H9 (cell line): ENCODE data around the gene DENND5A. TPM values are rescaled to one million over a fixed set of nuclear protein-coding genes. Genes with fewer than 3 reads are reported as not detected.

Source experiments
- DNase-seq: peaks from one replicate; pipeline ENCODE4 v3.0.0-alpha.2; 2017
- H2AFZ ChIP-seq: one replicate; pipeline ENCODE4 v1.6.1; 2013; ENCODE audit warnings: mild to moderate bottlenecking, low read length, control low read depth, moderate library complexity
- H2AK5ac ChIP-seq: 2 replicates; pipeline ENCODE4 v1.6.1; 2013; ENCODE audit warnings: low read length, control low read depth, mixed read lengths; ENCODE audit not compliant: insufficient read length
- H2BK120ac ChIP-seq: one replicate; pipeline ENCODE4 v1.6.1; 2013; ENCODE audit warnings: low read depth, mild to moderate bottlenecking, low read length, control low read depth, inconsistent platforms; ENCODE audit not compliant: poor library complexity, severe bottlenecking
- H2BK12ac ChIP-seq: 2 replicates; pipeline ENCODE4 v1.6.1; 2013; ENCODE audit warnings: low read length, control low read depth, mixed read lengths, low read depth; ENCODE audit not compliant: insufficient read length
- H2BK15ac ChIP-seq: 2 replicates; pipeline ENCODE4 v1.6.1; 2013; ENCODE audit warnings: low read depth, low read length, control low read depth
- H2BK20ac ChIP-seq: one replicate; pipeline ENCODE4 v1.6.1; 2013; ENCODE audit warnings: low read depth, mild to moderate bottlenecking, low read length, control low read depth, inconsistent platforms; ENCODE audit not compliant: poor library complexity, severe bottlenecking
- H2BK5ac ChIP-seq: 2 replicates; pipeline ENCODE4 v1.6.1; 2013; ENCODE audit warnings: low read length, control low read depth, mixed read lengths; ENCODE audit not compliant: insufficient read length
- H3K14ac ChIP-seq: 2 replicates; pipeline ENCODE4 v1.6.1; 2013; ENCODE audit warnings: low read length, control low read depth; ENCODE audit not compliant: insufficient read depth
- H3K18ac ChIP-seq: 2 replicates; pipeline ENCODE4 v1.6.1; 2013; ENCODE audit warnings: low read depth, mild to moderate bottlenecking, mixed read lengths, low read length, control low read depth; ENCODE audit not compliant: insufficient read length
- H3K23ac ChIP-seq: 2 replicates; pipeline ENCODE4 v1.6.1; 2013; ENCODE audit warnings: low read length, control low read depth, mixed read lengths, low read depth; ENCODE audit not compliant: insufficient read length
- H3K23me2 ChIP-seq: 2 replicates; pipeline ENCODE4 v1.6.1; 2013; ENCODE audit warnings: low read depth, mild to moderate bottlenecking, mixed read lengths, low read length, control low read depth; ENCODE audit not compliant: insufficient read length, poor library complexity, severe bottlenecking
- H3K27ac ChIP-seq: 2 replicates; pipeline ENCODE4 v1.5.1; 2013; ENCODE audit warnings: low read length, control low read depth, mixed read lengths, low read depth; ENCODE audit not compliant: insufficient read length
- H3K27me3 ChIP-seq: 2 replicates; pipeline ENCODE4 v1.6.1; 2013; ENCODE audit warnings: low read length, control low read depth, inconsistent platforms; ENCODE audit not compliant: insufficient read depth
- H3K4ac ChIP-seq: 2 replicates; pipeline ENCODE4 v1.6.1; 2013; ENCODE audit warnings: low read depth, mild to moderate bottlenecking, control low read depth, inconsistent platforms, low read length, moderate library complexity
- H3K4me1 ChIP-seq: 2 replicates; pipeline ENCODE4 v1.6.1; 2013; ENCODE audit warnings: low read length, control low read depth, inconsistent platforms; ENCODE audit not compliant: insufficient read depth
- H3K4me2 ChIP-seq: 2 replicates; pipeline ENCODE4 v1.6.1; 2013; ENCODE audit warnings: low read length, control low read depth, mixed read lengths; ENCODE audit not compliant: insufficient read length, insufficient read depth
- H3K56ac ChIP-seq: 2 replicates; pipeline ENCODE4 v1.6.1; 2013; ENCODE audit warnings: low read depth, mild to moderate bottlenecking, mixed read lengths, low read length, control low read depth; ENCODE audit not compliant: insufficient read length
- H3K79me1 ChIP-seq: 2 replicates; pipeline ENCODE4 v1.6.1; 2013; ENCODE audit warnings: low read depth, mild to moderate bottlenecking, moderate library complexity, low read length, control low read depth, inconsistent platforms; ENCODE audit not compliant: insufficient read depth, poor library complexity, severe bottlenecking
- H3K79me2 ChIP-seq: 2 replicates; pipeline ENCODE4 v1.6.1; 2013; ENCODE audit warnings: low read length, control low read depth, inconsistent platforms; ENCODE audit not compliant: insufficient read depth
- H3K9ac ChIP-seq: 2 replicates; pipeline ENCODE4 v1.6.1; 2013; ENCODE audit warnings: low read length, control low read depth, mixed read lengths; ENCODE audit not compliant: insufficient read length; ENCODE audit errors: extremely low read depth
- H3K9me3 ChIP-seq: one replicate; pipeline ENCODE4 v1.6.1; 2013; ENCODE audit warnings: low read depth, low read length, inconsistent platforms; ENCODE audit not compliant: control insufficient read depth
- H3T11ph ChIP-seq: one replicate; pipeline ENCODE4 v1.6.1; 2013; ENCODE audit warnings: mild to moderate bottlenecking, low read length, control low read depth, inconsistent platforms
- H4K20me1 ChIP-seq: one replicate; pipeline ENCODE4 v1.6.1; 2013; ENCODE audit not compliant: control insufficient read depth, insufficient read length, insufficient read depth
- H4K5ac ChIP-seq: 2 replicates; pipeline ENCODE4 v1.6.1; 2013; ENCODE audit warnings: low read depth, mild to moderate bottlenecking, mixed read lengths, low read length, control low read depth; ENCODE audit not compliant: insufficient read length
- H4K8ac ChIP-seq: replicated peaks from 2 replicates; pipeline ENCODE4 v1.6.1; 2013; ENCODE audit warnings: low read length, control low read depth, mixed read lengths, low read depth; ENCODE audit not compliant: insufficient read length
- H4K91ac ChIP-seq: 2 replicates; pipeline ENCODE4 v1.6.1; 2013; ENCODE audit warnings: low read depth, mild to moderate bottlenecking, moderate library complexity, mixed read lengths, low read length, control low read depth; ENCODE audit not compliant: insufficient read length
- H3K27ac Mint-ChIP-seq, 3 experiments: 2 replicates in 2 of 3; 3 replicates in 1 of 3; pipeline ENCODE4 v1.8.0; 2020 to 2021; ENCODE audit warnings: mixed read lengths in 3 of 3, mild to moderate bottlenecking in 1 of 3, moderate library complexity in 1 of 3
- H3K27me3 Mint-ChIP-seq: 2 replicates; pipeline ENCODE4 v1.8.0; 2021; ENCODE audit warnings: low read depth, mild to moderate bottlenecking, moderate library complexity, mixed read lengths
- H3K36me3 Mint-ChIP-seq, 3 experiments: 2 replicates in 2 of 3; 3 replicates in 1 of 3; pipeline ENCODE4 v1.8.0; 2020 to 2021; ENCODE audit warnings: low read depth in 3 of 3, mixed read lengths in 3 of 3; ENCODE audit not compliant: insufficient read depth in 1 of 3
- H3K4me1 Mint-ChIP-seq, 2 experiments: 2 replicates each; pipeline ENCODE4 v1.8.0; 2020; ENCODE audit warnings: mixed read lengths in 2 of 2
- H3K4me3 Mint-ChIP-seq, 2 experiments: 2 replicates in 1 of 2; 3 replicates in 1 of 2; pipeline ENCODE4 v1.8.0; 2020 to 2021; ENCODE audit warnings: mild to moderate bottlenecking in 2 of 2, mixed read lengths in 2 of 2, moderate library complexity in 1 of 2
- H3K9me3 Mint-ChIP-seq, 2 experiments: 2 replicates in 1 of 2; 3 replicates in 1 of 2; pipeline ENCODE4 v1.8.0; 2020; ENCODE audit warnings: mild to moderate bottlenecking in 2 of 2, mixed read lengths in 2 of 2, moderate library complexity in 1 of 2
- WGBS: extraction: QIAGEN DNeasy Blood & Tissue Kit; methylation state at CpG from one replicate; pipeline ENCODE4 v1.1.7; 2013; ENCODE audit warnings: missing lambda C conversion rate, low lambda C conversion rate, mixed read lengths; ENCODE audit not compliant: insufficient read length; ENCODE audit errors: extremely low coverage; 5-methylcytosine and 5-hydroxymethylcytosine counted together
- total RNA-seq: library from RNA; stranded (reverse); gene quantifications from 2 replicates; pipeline ENCODE4 v1.2.1, GENCODE V29; 2021
- TF ChIP-seq, protein P1 (sequence below): fragments of 200-600 bp; sonication (generic); conservative IDR thresholded peaks from 3 replicates; pipeline ENCODE4 v1.8.0; 2021; ENCODE audit warnings: antibody characterized with exemption, mild to moderate bottlenecking

Gene DENND5A
- total RNA-seq, 1 experiment from 2014 or later = 59.6 TPM

GRCh38 chr11:9150501-9150900 lies 114.6 kb downstream of the DENND5A start:
- Mint-ChIP-seq H3K27me3 (no peaks in the 10 kb centered on the region), H3K4me3 (no peak overlapping the region), H3K27ac (no peak overlapping the region), H3K9me3 (no peaks in the 10 kb centered on the region), H3K36me3 (peaks cover 10 to 60% (median 48%) of the 10 kb centered on the region in 3 experiments; a peak in 6 of 7 replicates), H3K4me1 (peaks cover 0 to 5% of the 10 kb centered on the region in 2 experiments; a peak in 1 of 4 replicates)
- Histone ChIP-seq H3K4ac (no peak overlapping the region), H3K79me1 (no peaks in the 10 kb centered on the region), H4K91ac (no peak overlapping the region), H4K20me1 (no peaks in the 10 kb centered on the region), H2BK12ac (no peak overlapping the region), H3K9ac (no peak overlapping the region), H2BK20ac (no peak overlapping the region), H4K8ac (no peak overlapping the region), H2AK5ac (no peak overlapping the region), H3K27ac (no peak overlapping the region), H3K27me3 (no peaks in the 10 kb centered on the region), H2AFZ (no peak overlapping the region), H3K56ac (no peak overlapping the region), H3K18ac (no peak overlapping the region), H2BK5ac (no peak overlapping the region), H3K14ac (no peak overlapping the region), H4K5ac (no peak overlapping the region), H3K23ac (no peak overlapping the region), H3K9me3 (no peaks in the 10 kb centered on the region), H3T11ph (no peak overlapping the region), H3K79me2 (no peaks in the 10 kb centered on the region), H3K4me1 (no peaks in the 10 kb centered on the region), H3K4me2 (no peak overlapping the region), H2BK120ac (no peak overlapping the region), H2BK15ac (no peak overlapping the region), H3K23me2 (no peaks in the 10 kb centered on the region)
- WGBS = no CpG with 5 or more reads among the region's 2 CpGs
- no peak for DNase-seq
- TF ChIP-seq, protein P1, sequence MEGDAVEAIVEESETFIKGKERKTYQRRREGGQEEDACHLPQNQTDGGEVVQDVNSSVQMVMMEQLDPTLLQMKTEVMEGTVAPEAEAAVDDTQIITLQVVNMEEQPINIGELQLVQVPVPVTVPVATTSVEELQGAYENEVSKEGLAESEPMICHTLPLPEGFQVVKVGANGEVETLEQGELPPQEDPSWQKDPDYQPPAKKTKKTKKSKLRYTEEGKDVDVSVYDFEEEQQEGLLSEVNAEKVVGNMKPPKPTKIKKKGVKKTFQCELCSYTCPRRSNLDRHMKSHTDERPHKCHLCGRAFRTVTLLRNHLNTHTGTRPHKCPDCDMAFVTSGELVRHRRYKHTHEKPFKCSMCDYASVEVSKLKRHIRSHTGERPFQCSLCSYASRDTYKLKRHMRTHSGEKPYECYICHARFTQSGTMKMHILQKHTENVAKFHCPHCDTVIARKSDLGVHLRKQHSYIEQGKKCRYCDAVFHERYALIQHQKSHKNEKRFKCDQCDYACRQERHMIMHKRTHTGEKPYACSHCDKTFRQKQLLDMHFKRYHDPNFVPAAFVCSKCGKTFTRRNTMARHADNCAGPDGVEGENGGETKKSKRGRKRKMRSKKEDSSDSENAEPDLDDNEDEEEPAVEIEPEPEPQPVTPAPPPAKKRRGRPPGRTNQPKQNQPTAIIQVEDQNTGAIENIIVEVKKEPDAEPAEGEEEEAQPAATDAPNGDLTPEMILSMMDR = no peak
